Activated T-cell treated with anti-CD3 and anti-CD28 coated beads, Interleukin-2, amount 50 U/mL, for 1 hour (primary cell): ENCODE data around the gene PTPRR.

Experiments used
- DNase-seq: peaks from one replicate; pipeline ENCODE4 v3.0.0-alpha.2; 2020

PTPRR gene

GRCh38 chr12:70638639-70639360 is 281.7 kb downstream of the PTPRR start:
- DNase-seq = no peak

DNA sequence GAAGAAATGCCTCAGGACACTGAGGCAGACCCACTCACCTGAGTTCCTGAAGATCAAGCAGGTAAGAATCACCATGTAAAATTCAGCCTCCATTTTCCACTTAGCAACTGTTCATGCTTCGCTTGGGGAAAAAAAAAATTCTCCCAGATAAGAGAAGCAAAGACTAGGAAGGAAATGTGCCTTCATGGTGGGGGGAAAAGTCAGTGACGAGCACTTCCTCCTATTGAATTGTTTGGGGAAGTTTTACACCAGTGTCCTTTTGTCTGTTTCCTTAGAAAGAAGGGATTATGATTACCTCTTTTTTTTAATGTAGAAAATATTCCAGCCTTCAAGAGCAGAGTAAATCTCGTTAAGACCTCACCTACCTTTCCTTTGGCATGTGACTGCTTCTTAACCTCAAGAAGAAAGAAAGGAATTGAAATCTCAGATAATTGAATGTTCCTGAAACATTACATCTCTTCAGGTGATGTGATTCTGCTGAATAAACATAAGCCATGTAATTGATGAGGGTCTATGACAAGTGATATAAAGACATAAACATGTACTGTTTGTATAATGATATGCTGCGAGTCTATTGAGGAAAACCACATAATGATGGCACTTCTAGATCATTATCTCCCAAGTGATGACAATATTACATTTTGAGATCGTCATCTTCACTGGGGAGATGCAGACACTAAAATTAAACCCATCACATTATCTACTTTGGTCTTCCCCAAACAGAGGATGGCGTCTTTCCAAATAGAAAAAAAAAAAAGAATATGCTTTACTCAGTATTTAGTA is 283.0 kb downstream of the PTPRR start, which contains the start of gene PTPRB:
TSS of gene PTPRB (minus strand) at position 127 of the 783 bp plus-strand sequence. CDS start at position 93, 34 bp downstream.
- no peak for DNase-seq

DNA sequence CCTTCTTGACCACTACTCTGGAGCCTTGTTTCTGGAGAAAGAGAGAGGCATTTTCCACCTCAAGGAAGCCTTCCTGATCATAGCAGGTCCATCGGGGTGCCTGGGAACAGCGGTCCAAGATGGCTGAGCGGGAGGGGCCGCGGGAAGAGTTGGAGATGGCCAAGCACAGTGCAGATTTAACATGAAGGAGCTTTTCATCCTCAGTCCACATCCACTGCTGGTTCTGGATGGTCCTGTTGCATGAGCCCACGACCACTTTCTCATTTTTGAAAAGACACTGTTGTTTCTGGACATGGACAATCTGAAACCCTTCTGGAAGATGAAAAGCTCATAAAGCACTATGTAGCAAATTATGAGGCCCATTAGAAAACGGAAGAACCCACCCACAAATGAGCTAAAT is 284.8 kb downstream of the PTPRR start:
- DNase-seq = no peak

GRCh38 chr12:70628701-70629480 is 291.6 kb downstream of the PTPRR start:
- no peak for DNase-seq

DNA sequence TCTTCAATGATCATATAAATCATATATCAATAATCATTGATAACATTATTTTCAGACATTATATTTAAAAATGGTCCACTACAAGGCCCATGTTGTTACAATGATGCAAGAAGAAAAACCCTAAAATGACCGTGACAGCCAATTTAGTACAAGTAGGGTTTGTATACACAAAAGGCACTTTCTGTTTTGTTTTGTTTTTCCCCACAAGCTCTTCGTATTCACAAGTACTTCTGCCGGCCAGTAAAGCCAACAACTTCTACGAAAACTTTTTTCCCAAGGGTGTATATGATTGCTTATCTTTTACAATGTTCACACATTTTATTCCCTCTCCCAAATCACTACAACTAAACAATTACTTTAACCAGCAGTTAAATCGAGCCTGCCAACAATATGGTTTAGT is 292.9 kb downstream of the PTPRR start:
- no peak for DNase-seq

GRCh38 chr12:70626180-70626579 is 294.4 kb downstream of the PTPRR start:
- DNase-seq = no peak

DNA sequence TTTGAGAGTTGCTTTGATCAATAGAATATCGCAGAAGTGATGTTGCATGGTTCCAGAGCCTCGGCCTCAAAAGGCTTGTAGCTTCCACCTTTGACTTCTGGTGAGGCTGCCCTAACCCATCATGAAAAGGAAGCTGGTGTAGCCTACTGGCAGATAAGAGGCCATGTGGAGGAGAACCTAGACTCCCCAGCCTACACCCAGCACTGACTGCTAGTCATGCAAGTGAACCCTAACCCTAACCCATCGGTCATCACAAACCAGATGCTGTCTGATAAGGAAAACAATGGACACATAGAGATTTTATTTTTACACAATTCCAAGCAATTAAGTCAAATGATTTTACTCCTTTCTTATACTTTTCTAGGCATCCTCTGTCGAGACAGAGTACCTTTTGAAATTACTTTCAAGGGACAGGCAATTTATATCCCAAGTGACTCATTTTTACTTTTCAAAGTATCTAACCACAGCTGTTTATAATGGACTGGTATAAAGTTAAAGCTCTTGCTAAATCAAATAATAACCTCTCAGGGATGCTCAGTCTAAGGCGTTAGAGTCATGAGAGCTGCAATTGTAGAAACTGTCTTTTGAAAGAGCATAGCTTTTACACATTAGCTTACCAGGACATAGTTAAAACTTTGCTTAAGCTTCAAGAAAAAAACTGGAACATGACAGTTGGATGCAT is 300.9 kb downstream of the PTPRR start:
- no peak for DNase-seq

GRCh38 chr12:70618371-70618770 is 302.2 kb downstream of the PTPRR start:
- DNase-seq = no peak

DNA sequence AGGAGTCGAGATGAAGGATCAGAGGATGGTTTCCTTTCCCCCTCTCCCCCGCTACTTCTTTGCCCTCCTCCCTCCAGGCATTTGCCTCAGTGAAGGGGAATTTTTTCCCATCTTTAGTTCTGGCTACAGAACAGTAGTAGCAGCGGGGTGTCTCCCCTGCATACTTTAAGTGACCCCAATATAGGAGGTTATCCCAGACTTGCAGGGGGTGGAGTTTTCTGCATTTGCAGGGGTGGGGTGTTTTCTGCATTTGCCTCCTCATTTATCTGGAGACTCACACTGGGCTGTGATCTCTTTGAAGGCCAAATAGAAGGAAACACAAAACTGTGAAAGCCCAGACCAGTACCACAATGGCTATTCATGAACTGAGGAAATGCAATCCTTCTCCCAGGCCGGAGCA is 303.1 kb downstream of the PTPRR start:
- no peak for DNase-seq

GRCh38 chr12:70615174-70615866 is 305.2 kb downstream of the PTPRR start:
- DNase-seq = no peak

DNA sequence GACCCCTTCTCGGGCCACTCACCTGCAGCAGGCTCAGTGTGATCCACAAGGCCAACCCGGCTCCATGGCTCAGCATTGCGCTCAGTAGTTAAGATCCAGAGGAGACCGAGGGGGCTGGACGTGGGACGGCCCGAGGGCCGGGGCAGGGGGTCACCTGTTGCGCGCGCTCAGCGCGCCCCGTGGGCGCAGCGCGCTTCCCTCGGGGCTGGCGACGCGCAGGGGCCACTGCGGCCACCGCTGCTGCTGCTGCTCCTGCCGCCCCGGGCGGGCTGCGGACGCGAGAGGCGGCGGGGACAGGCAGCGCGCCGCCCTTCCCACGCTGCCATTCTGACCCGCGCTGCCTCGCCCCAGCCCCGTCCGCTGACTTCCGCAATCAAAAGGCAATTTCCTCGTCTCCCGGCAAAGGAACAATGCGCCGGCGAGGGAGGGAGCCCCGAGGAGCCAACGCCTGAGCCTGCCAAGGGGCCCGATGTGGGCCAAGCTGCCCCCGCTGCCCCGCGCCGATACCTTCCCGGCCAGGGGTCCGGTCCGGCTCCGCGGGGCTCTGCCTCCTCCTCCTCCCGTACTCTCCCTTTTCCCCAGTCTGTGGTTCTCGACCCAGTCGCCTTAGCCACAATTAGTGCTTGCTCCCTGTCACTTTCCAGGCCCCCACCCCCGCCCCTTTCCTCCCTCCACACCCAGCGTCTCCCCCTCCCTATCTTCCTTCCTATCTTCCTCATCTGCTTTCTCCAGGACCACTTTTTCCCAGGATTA is 310.6 kb downstream of the PTPRR start:
- DNase-seq = no peak

DNA sequence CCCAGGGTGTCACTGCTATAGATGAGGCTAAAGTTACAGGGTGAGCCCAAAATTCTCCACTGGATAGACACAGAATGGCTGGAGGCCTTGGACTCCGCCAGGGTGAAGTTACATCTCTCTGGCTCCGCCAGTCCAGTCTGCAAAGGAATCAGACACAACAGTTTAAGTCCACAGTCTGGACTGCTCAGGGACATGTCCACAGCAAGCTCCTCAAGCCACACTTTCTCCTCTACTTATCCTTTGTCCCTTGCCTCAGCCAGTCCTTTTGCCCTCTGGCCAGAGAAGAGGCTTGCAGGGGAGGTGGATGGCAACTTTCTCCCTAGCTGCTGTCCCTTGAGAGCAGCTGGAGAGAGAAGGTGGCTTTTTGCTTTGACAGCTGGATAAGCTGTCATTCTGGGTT is 311.3 kb downstream of the PTPRR start:
- no peak for DNase-seq

DNA sequence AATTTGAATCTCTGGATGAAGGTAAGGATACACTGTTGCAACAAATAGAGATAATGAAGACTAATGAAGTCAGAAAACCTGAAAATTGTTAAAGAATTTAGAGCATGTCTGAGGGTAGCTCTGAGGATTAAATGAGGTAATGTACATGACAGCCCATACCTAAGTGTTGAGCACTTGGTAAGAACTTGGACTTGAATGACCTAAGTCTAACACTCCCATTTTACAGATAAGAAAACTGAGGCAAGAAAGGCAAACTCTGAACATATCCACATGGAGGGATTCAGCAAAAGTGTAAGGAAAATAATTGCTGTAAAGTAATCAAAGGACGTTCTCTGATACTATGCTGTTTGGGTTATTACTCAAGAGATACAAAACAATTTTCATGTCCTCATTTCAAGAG is 312.4 kb downstream of the PTPRR start:
- DNase-seq = no peak

GRCh38 chr12:70607107-70607506 is 313.4 kb downstream of the PTPRR start:
- no peak for DNase-seq

GRCh38 chr12:70605976-70606375 is 314.6 kb downstream of the PTPRR start:
- no peak for DNase-seq

- DNase-seq = no peak
Measured at GRCh38 chr12:70604662-70605061, 315.9 kb downstream of the PTPRR start.

DNA sequence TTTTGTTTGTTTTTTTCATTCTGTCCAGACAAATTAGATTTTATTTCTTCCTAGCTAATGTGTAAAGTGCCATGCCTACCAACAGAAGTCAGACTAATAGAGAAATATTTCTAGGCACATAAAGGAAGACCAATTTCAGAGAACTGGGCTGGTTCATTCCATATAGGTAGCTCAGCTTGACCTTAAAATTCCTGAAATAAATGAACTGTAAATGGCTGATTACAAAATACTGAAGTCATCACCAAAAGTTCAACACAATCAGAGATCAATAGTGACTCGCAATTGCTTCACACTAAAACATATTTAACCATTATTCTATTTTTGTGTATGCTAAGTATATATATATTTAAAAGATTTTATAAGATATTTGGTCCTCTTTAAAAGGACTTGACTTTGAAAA is 317.5 kb downstream of the PTPRR start:
- DNase-seq = no peak

GRCh38 chr12:70598467-70599193 is 321.9 kb downstream of the PTPRR start:
- DNase-seq = no peak

- no peak for DNase-seq
Measured at GRCh38 chr12:70592664-70593063, 327.9 kb downstream of the PTPRR start.

GRCh38 chr12:70590549-70591226 is 329.9 kb downstream of the PTPRR start:
- no peak for DNase-seq
